Prostate gland (tissue), 2 donors: ENCODE measurements around the gene ADAT2.

Experiments used
- CTCF ChIP-seq, 4 experiments: fragments of 200-600 bp in 2 of 4; fragments of 450-650 bp in 2 of 4; sonication (generic) in 2 of 4; IDR thresholded peaks; 1 replicate in 3 of 4; 2 replicates in 1 of 4; pipeline ENCODE4 v1.5.1; 2016 to 2019; ENCODE audit warnings: antibody characterized with exemption in 4 of 4, mild to moderate bottlenecking in 2 of 4, moderate library complexity in 2 of 4
- POLR2A ChIP-seq: fragments of 450-650 bp; IDR thresholded peaks from one replicate; pipeline ENCODE4 v1.6.1; 2016; ENCODE audit warnings: antibody characterized with exemption, mild to moderate bottlenecking
- POLR2AphosphoS5 ChIP-seq: sonication (generic); formaldehyde crosslinking; IDR thresholded peaks from one replicate; pipeline ENCODE4 v1.6.1; 2017; ENCODE audit warnings: antibody characterized with exemption

- no peak for TF ChIP-seq CTCF (IDR thresholded peaks at IDR 0.05)
- TF ChIP-seq POLR2AphosphoS5, result no peak
- TF ChIP-seq POLR2A, result no peak
These were observed 47.9 kb upstream of the ADAT2 start for GRCh38 chr6:143498428-143498827.
